GM23338 (cell line): Measurements from ENCODE around the gene IQGAP1. TPM values are rescaled to one million over a fixed set of nuclear protein-coding genes. Genes with fewer than 3 reads are reported as not detected.

Experiments used
- ATAC-seq: fragments of 200-7000 bp; cut with Tn5 transposase; 3 replicates; pipeline ENCODE4 v1.9.1; 2020
- DNase-seq: peaks from one replicate; pipeline ENCODE4 v3.0.0-alpha.2; 2015; ENCODE audit warnings: low spot score
- H2AFZ ChIP-seq: fragments of 200-600 bp; sonication (generic); 2 replicates; pipeline ENCODE4 v1.8.0; 2016; ENCODE audit warnings: antibody characterized with exemption, mild to moderate bottlenecking, moderate library complexity
- H3F3A ChIP-seq: fragments of 200-600 bp; sonication (generic); replicated peaks from 2 replicates; pipeline ENCODE4 v1.8.0; 2017; ENCODE audit warnings: antibody characterized with exemption, mixed run types, low read depth
- H3K27ac ChIP-seq: fragments of 200-600 bp; sonication (generic); 2 replicates; pipeline ENCODE4 v1.6.1; 2016; ENCODE audit warnings: low read depth
- H3K27me3 ChIP-seq: fragments of 200-600 bp; sonication (generic); 2 replicates; pipeline ENCODE4 v1.8.0; 2016; ENCODE audit warnings: mild to moderate bottlenecking, mixed run types, moderate library complexity; ENCODE audit not compliant: insufficient read depth
- H3K36me3 ChIP-seq: fragments of 200-600 bp; sonication (generic); 2 replicates; pipeline ENCODE4 v1.8.0; 2016; ENCODE audit warnings: mild to moderate bottlenecking; ENCODE audit not compliant: insufficient read depth
- H3K4me1 ChIP-seq: fragments of 200-600 bp; sonication (generic); 2 replicates; pipeline ENCODE4 v1.8.0; 2016; ENCODE audit warnings: mild to moderate bottlenecking, moderate library complexity; ENCODE audit not compliant: insufficient read depth
- H3K4me2 ChIP-seq: fragments of 200-600 bp; sonication (generic); 2 replicates; pipeline ENCODE4 v1.7.1; 2017; ENCODE audit warnings: mixed run types
- H3K4me3 ChIP-seq: fragments of 200-600 bp; sonication (generic); 2 replicates; pipeline ENCODE4 v1.6.1; 2016; ENCODE audit warnings: mixed run types
- H3K79me2 ChIP-seq: fragments of 200-600 bp; sonication (generic); replicated peaks from 2 replicates; pipeline ENCODE4 v1.8.0; 2017; ENCODE audit warnings: mild to moderate bottlenecking; ENCODE audit not compliant: insufficient read depth
- H3K9me2 ChIP-seq: fragments of 200-600 bp; sonication (generic); 2 replicates; pipeline ENCODE4 v1.8.0; 2017; ENCODE audit not compliant: insufficient read depth
- H4K20me1 ChIP-seq: fragments of 200-600 bp; sonication (generic); replicated peaks from 2 replicates; pipeline ENCODE4 v1.8.0; 2017; ENCODE audit warnings: mild to moderate bottlenecking; ENCODE audit not compliant: insufficient read depth
- H3K27ac Mint-ChIP-seq: 2 replicates; pipeline ENCODE4 v1.8.0; 2020; ENCODE audit warnings: inconsistent platforms, mild to moderate bottlenecking, moderate library complexity, mixed read lengths
- H3K27me3 Mint-ChIP-seq: 3 replicates; pipeline ENCODE4 v1.8.0; 2022; ENCODE audit warnings: low read depth, mild to moderate bottlenecking, moderate library complexity, mixed read lengths, inconsistent platforms; ENCODE audit not compliant: insufficient read depth, poor library complexity
- H3K36me3 Mint-ChIP-seq: 3 replicates; pipeline ENCODE4 v1.8.0; 2021; ENCODE audit warnings: low read depth, mild to moderate bottlenecking, inconsistent platforms, moderate library complexity, mixed read lengths
- H3K4me1 Mint-ChIP-seq: 3 replicates; pipeline ENCODE4 v1.8.0; 2020; ENCODE audit warnings: mild to moderate bottlenecking, inconsistent platforms, mixed read lengths
- H3K4me3 Mint-ChIP-seq: 3 replicates; pipeline ENCODE4 v1.8.0; 2021; ENCODE audit warnings: moderate library complexity, mild to moderate bottlenecking, inconsistent platforms, mixed read lengths
- H3K9me3 Mint-ChIP-seq: 3 replicates; pipeline ENCODE4 v1.8.0; 2020; ENCODE audit warnings: moderate library complexity, mild to moderate bottlenecking, inconsistent platforms, mixed read lengths
- CREB1 ChIP-seq: fragments of 250-450 bp; sonication (Bioruptor Pico); IDR thresholded peaks from 2 replicates; pipeline ENCODE4 v1.5.0; 2020; ENCODE audit warnings: low read depth, mild to moderate bottlenecking, moderate library complexity
- NANOG ChIP-seq: IDR thresholded peaks from 2 replicates; pipeline ENCODE4 v1.6.1; 2016; ENCODE audit warnings: antibody characterized with exemption, borderline replicate concordance
- REST ChIP-seq: IDR thresholded peaks from one replicate; pipeline ENCODE4 v1.6.1; 2018; ENCODE audit warnings: antibody characterized with exemption; ENCODE audit not compliant: unreplicated experiment
- ZNF114 ChIP-seq: fragments of 250-450 bp; sonication (Bioruptor Pico); IDR thresholded peaks from 2 replicates; pipeline ENCODE4 v1.5.0; 2020; ENCODE audit warnings: mild to moderate bottlenecking, moderate library complexity
- ZNF462 ChIP-seq: fragments of 250-450 bp; sonication (Bioruptor Pico); IDR thresholded peaks from 2 replicates; pipeline ENCODE4 v1.5.0; 2020; ENCODE audit warnings: mild to moderate bottlenecking, moderate library complexity
- polyA plus RNA-seq: library from polyadenylated mRNA; unstranded; fragments of >200 nt; fragmentation: Nextera tagmentation; extraction: Ambion mirVana; gene quantifications from 2 replicates; pipeline ENCODE4 v1.2.1, GENCODE V29; 2016
- total RNA-seq: library from RNA; depleted of rRNA; stranded (reverse); fragments of >200 nt; shearing (Covaris generic); gene quantifications from 2 replicates; pipeline ENCODE4 v1.2.3, GENCODE V29; 2014

The IQGAP1 gene
- total and polyA plus RNA-seq, 2 experiments from 2014 or later: 92.7 to 159 TPM

- no peak for TF ChIP-seq ZNF462 (CRISPR knock-in tag)
- no peak for TF ChIP-seq REST
Observed at GRCh38 chr15:90478846-90479481, 90.9 kb downstream of the IQGAP1 start (continued).

GRCh38 chr15:90479656-90480055 lies 91.6 kb downstream of the IQGAP1 start:
- Mint-ChIP-seq H3K9me3 (no peaks in the 10 kb centered on the region), H3K4me1 (no peaks in the 10 kb centered on the region), H3K36me3 (peaks cover 42% of the 10 kb centered on the region), H3K4me3 (no peak overlapping the region), H3K27ac (no peak overlapping the region), H3K27me3 (no peaks in the 10 kb centered on the region)
- H3K27ac ChIP-seq: 0 out of 2 replicates have a peak overlapping the region, but pooled peaks have one; percentile 14
- H3K36me3 ChIP-seq: peaks cover 44% of the 10 kb centered on the region
- H3F3A ChIP-seq: 0 out of 2 replicates have a peak, but pooled peaks cover 6% of the 10 kb centered on the region
- DNase-seq (no peak), ATAC-seq (no peak)
- no peaks in the 10 kb centered on the region for H3K27me3 ChIP-seq
- H3K4me1 ChIP-seq: no peaks in the 10 kb centered on the region
- no peaks in the 10 kb centered on the region for H4K20me1 ChIP-seq
- H3K4me2 ChIP-seq: no peak overlapping the region
- H3K4me3 ChIP-seq: no peak overlapping the region
- no peaks in the 10 kb centered on the region for H3K79me2 ChIP-seq
- no peaks in the 10 kb centered on the region for H3K9me2 ChIP-seq
- H2AFZ ChIP-seq: no peak overlapping the region
- TF ChIP-seq ZNF114 (CRISPR knock-in tag): no peak
- no peak for TF ChIP-seq NANOG
- no peak for TF ChIP-seq ZNF462 (CRISPR knock-in tag)
- no peak for TF ChIP-seq CREB1
